K562 (cell line): ENCODE measurements around the gene NES.
A peak's percentile ranks its signal among the peaks of the same experiment; 100 is the strongest.

ENCODE experiments used
- HLTF ChIP-seq: fragments of 450-650 bp; IDR thresholded peaks from 2 replicates; pipeline ENCODE4 v1.6.1; 2016
- HMG20B ChIP-seq: fragments of 250-450 bp; sonication (Bioruptor Pico); IDR thresholded peaks from 2 replicates; pipeline ENCODE4 v1.5.0; 2021; ENCODE audit warnings: mild to moderate bottlenecking
- IFI16 ChIP-seq: fragments of 250-450 bp; sonication (Bioruptor Pico); IDR thresholded peaks from 2 replicates; pipeline ENCODE4 v2.1.2; 2022; ENCODE audit warnings: mild to moderate bottlenecking, inconsistent platforms
- NFIC ChIP-seq: fragments of 450-650 bp; IDR thresholded peaks from 2 replicates; pipeline ENCODE4 v1.6.1; 2017; ENCODE audit warnings: mild to moderate bottlenecking, inconsistent platforms
- POLR2A ChIP-seq: fragments of 450-650 bp; conservative IDR thresholded peaks from 2 replicates; pipeline ENCODE4 v1.6.1; 2016
- ZNF124 ChIP-seq: sonication (generic); formaldehyde crosslinking; IDR thresholded peaks from 2 replicates; pipeline ENCODE4 v1.8.1; 2022; ENCODE audit warnings: missing genetic modification reagents
- ZNF143 ChIP-seq: sonication (generic); formaldehyde crosslinking; IDR thresholded peaks from 2 replicates; pipeline ENCODE4 v1.9.0; 2022; ENCODE audit warnings: mild to moderate bottlenecking, missing genetic modification reagents
- TF ChIP-seq, protein P1 (sequence below), 3 experiments: IDR thresholded peaks in 2 of 3; conservative IDR thresholded peaks in 1 of 3; 2 replicates each; pipeline ENCODE4 v1.5.1; 2011 to 2012; ENCODE audit warnings: low read length in 3 of 3, mild to moderate bottlenecking in 3 of 3, control low read depth in 2 of 3, improper control_type of control experiment in 1 of 3, inconsistent platforms in 1 of 3, low read depth in 1 of 3, mixed read lengths in 1 of 3, moderate library complexity in 1 of 3; ENCODE audit not compliant: insufficient read depth in 2 of 3
- TF ChIP-seq, protein P2 (sequence below): fragments of 150-350 bp; conservative IDR thresholded peaks from 2 replicates; pipeline ENCODE4 v1.6.1; 2014; ENCODE audit warnings: low read length
- TF ChIP-seq, protein P3 (sequence below): fragments of 450-650 bp; IDR thresholded peaks from 2 replicates; pipeline ENCODE4 v1.6.1; 2016; ENCODE audit warnings: low read depth

DNA sequence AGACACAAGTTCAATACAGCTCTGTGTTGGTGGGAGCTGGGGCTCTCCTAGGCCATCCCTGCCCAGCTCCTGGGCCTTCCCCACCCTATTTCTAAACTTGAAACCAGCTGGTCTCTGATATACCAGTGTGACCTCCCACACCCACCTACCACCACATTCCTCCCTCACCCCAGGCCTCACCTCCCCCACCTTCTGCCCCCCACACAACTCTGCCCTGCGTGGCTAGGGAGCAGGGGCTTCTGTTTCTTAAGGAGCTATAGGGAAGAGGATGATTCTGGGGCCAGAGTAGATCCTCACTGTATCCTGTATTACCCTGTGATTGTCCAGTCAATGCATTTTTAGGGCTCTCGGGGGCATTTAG lies 16.5 kb downstream of the NES start:
- TF ChIP-seq ZNF124 (CRISPR knock-in tag) = no peak
- TF ChIP-seq HMG20B (CRISPR knock-in tag) = no peak
- TF ChIP-seq ZNF143 (CRISPR knock-in tag) = peak; percentile 33; the same call in 1 of the 2 replicates
- no peak for TF ChIP-seq HLTF
- TF ChIP-seq NFIC = no peak
- no peak for TF ChIP-seq IFI16
- 0 out of 2 replicates have a peak, but pooled peaks have one; percentile 52 for TF ChIP-seq POLR2A
- TF ChIP-seq, protein P1, sequence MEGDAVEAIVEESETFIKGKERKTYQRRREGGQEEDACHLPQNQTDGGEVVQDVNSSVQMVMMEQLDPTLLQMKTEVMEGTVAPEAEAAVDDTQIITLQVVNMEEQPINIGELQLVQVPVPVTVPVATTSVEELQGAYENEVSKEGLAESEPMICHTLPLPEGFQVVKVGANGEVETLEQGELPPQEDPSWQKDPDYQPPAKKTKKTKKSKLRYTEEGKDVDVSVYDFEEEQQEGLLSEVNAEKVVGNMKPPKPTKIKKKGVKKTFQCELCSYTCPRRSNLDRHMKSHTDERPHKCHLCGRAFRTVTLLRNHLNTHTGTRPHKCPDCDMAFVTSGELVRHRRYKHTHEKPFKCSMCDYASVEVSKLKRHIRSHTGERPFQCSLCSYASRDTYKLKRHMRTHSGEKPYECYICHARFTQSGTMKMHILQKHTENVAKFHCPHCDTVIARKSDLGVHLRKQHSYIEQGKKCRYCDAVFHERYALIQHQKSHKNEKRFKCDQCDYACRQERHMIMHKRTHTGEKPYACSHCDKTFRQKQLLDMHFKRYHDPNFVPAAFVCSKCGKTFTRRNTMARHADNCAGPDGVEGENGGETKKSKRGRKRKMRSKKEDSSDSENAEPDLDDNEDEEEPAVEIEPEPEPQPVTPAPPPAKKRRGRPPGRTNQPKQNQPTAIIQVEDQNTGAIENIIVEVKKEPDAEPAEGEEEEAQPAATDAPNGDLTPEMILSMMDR (IDR thresholded peaks at IDR 0.05 in 2 of 3, conservative IDR thresholded peaks at IDR 0.05 in 1 of 3; ENCODE audit: insufficient read depth in 2 of 3, low read depth in 1 of 3, low read length in 3 of 3) = no peak
- TF ChIP-seq, protein P2, sequence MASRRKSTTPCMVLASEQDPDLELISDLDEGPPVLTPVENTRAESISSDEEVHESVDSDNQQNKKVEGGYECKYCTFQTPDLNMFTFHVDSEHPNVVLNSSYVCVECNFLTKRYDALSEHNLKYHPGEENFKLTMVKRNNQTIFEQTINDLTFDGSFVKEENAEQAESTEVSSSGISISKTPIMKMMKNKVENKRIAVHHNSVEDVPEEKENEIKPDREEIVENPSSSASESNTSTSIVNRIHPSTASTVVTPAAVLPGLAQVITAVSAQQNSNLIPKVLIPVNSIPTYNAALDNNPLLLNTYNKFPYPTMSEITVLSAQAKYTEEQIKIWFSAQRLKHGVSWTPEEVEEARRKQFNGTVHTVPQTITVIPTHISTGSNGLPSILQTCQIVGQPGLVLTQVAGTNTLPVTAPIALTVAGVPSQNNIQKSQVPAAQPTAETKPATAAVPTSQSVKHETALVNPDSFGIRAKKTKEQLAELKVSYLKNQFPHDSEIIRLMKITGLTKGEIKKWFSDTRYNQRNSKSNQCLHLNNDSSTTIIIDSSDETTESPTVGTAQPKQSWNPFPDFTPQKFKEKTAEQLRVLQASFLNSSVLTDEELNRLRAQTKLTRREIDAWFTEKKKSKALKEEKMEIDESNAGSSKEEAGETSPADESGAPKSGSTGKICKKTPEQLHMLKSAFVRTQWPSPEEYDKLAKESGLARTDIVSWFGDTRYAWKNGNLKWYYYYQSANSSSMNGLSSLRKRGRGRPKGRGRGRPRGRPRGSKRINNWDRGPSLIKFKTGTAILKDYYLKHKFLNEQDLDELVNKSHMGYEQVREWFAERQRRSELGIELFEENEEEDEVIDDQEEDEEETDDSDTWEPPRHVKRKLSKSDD = no peak
- TF ChIP-seq, protein P3, sequence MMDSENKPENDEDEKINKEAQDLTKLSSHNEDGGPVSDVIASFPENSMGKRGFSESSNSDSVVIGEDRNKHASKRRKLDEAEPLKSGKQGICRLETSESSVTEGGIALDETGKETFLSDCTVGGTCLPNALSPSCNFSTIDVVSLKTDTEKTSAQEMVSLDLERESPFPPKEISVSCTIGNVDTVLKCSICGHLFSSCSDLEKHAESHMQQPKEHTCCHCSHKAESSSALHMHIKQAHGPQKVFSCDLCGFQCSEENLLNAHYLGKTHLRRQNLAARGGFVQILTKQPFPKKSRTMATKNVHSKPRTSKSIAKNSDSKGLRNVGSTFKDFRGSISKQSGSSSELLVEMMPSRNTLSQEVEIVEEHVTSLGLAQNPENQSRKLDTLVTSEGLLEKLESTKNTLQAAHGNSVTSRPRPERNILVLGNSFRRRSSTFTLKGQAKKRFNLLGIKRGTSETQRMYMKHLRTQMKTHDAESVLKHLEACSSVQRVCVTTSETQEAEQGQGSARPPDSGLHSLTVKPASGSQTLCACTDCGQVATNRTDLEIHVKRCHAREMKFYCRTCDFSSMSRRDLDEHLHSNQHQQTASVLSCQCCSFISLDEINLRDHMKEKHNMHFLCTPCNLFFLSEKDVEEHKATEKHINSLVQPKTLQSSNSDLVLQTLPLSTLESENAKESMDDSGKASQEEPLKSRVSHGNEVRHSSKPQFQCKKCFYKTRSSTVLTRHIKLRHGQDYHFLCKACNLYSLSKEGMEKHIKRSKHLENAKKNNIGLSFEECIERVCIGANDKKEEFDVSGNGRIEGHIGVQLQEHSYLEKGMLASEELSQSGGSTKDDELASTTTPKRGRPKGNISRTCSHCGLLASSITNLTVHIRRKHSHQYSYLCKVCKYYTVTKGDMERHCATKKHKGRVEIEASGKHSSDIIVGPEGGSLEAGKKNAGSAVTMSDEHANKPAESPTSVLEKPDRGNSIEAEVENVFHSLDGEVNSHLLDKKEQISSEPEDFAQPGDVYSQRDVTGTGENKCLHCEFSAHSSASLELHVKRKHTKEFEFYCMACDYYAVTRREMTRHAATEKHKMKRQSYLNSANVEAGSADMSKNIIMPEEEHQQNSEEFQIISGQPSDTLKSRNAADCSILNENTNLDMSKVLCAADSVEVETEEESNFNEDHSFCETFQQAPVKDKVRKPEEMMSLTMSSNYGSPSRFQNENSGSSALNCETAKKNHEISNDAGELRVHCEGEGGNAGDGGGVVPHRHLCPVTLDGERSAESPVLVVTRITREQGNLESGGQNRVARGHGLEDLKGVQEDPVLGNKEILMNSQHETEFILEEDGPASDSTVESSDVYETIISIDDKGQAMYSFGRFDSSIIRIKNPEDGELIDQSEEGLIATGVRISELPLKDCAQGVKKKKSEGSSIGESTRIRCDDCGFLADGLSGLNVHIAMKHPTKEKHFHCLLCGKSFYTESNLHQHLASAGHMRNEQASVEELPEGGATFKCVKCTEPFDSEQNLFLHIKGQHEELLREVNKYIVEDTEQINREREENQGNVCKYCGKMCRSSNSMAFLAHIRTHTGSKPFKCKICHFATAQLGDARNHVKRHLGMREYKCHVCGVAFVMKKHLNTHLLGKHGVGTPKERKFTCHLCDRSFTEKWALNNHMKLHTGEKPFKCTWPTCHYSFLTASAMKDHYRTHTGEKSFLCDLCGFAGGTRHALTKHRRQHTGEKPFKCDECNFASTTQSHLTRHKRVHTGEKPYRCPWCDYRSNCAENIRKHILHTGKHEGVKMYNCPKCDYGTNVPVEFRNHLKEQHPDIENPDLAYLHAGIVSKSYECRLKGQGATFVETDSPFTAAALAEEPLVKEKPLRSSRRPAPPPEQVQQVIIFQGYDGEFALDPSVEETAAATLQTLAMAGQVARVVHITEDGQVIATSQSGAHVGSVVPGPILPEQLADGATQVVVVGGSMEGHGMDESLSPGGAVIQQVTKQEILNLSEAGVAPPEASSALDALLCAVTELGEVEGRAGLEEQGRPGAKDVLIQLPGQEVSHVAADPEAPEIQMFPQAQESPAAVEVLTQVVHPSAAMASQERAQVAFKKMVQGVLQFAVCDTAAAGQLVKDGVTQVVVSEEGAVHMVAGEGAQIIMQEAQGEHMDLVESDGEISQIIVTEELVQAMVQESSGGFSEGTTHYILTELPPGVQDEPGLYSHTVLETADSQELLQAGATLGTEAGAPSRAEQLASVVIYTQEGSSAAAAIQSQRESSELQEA = no peak
